HG03039 (cell line): ENCODE measurements around the gene SYCN.
"Not testable (repeated sequence)": the region's sequence is repeated elsewhere in the genome, so short reads cannot be mapped to it uniquely, and the experiment has no call there.

Experiments
- ATAC-seq: cut with Tn5 transposase; IDR thresholded peaks from one replicate; pipeline ENCODE4 v1.9.1; 2021; ENCODE audit warnings: mild to moderate bottlenecking, moderate library complexity; ENCODE audit not compliant: unreplicated experiment

Gene SYCN, protein sequence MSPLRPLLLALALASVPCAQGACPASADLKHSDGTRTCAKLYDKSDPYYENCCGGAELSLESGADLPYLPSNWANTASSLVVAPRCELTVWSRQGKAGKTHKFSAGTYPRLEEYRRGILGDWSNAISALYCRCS

DNA sequence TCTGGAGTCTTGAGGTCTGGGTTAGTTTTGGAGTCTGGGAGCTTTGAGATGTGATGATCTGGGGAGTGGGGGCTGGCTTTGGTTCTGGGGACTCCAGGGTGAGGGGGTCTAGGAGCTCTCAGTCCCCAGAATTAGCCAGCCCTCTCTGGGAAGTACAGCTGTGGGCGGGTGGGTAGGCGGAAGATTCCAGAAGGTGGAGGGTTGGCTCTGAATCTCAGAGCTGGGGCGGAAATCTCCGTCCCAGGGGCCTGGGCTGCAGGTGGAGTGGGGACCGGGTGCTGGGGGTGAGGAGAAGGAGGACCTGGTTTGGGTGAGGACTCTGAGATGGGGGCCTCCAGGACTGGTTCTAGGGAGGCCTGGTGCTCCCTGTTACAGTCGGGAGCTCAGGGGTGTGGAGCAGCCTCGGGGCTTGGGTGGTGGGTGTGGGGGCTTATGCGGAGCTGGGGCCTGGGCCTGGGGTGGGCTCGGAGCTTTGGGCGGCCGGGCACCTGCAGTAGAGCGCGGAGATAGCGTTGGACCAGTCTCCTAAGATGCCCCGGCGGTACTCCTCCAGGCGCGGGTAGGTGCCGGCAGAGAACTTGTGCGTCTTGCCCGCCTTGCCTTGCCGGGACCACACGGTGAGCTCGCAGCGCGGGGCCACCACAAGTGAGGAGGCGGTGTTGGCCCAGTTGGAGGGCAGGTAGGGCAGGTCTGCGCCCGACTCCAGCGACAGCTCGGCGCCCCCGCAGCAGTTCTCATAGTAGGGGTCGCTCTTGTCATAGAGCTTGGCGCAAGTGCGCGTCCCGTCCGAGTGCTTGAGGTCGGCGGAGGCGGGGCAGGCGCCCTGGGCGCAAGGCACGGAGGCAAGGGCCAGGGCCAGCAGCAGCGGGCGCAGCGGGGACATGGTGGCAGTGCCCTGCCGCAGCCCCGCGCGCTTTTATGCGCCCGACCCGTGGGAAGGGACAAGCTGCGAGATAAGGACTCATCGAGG, at the start of gene SYCN:
Gene SYCN (minus strand): TSS at position 892 of the 970 bp plus-strand sequence. CDS start 9 bp downstream, at position 883.
- no peak for ATAC-seq

DNA sequence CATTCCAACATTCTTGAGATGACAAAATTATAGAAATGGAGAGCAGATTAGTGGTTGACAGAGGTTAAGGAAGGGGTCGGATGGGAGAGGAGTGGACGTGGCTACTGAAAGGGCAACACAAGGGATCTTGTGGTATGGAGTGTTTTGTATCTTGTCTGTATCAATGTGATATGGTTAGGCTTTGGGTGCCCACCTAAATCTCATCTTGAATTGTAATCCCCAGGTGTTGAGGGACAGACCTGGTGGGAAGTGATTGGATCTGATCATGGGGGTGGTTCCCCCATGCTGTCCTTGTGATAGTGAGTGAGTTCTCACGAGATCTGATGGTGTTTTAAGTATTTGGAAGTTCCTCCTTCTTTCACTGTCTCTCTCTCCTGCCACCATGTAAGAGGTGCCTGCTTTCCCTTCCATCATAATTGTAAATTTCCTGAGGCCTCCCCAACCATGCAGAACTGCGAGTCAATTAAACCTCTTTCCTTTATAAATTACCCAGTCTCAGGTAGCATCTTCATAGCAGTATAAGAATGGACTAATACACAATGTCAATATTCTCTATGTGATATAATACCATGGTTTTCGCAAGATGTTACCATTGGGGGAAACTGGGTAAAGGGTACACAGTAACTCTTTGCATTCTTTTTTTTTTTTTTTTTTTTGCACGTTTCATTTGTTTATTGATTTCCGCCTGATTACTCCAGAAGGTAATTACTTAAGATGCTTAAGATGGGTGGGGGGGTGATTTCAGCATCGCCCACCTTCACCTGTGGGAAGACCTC, 49.5 kb upstream of the SYCN start:
- ATAC-seq, result no peak

- no peak for ATAC-seq
Measured at GRCh38 chr19:39252458-39252857, 48.4 kb upstream of the SYCN start.

DNA sequence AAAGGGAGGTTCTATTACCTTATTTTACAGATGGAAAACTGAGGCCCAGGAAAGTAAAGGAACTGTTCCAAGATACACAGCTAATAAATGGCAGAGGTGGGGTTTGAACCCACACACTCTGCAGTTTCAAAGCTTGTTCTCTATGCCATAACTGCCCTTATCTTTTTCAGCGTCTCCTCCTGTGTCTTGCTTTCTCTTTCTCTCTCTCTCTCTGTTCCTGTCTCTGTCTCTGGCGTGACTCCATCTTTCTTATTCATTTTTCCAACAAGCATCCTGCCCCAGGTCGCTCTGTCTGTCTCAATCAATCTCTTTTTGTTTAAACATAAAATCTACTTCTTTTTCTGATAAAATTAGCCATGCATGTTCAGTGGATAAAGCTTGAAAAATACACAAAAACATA, 47.8 kb upstream of the SYCN start:
- ATAC-seq, result no peak

DNA sequence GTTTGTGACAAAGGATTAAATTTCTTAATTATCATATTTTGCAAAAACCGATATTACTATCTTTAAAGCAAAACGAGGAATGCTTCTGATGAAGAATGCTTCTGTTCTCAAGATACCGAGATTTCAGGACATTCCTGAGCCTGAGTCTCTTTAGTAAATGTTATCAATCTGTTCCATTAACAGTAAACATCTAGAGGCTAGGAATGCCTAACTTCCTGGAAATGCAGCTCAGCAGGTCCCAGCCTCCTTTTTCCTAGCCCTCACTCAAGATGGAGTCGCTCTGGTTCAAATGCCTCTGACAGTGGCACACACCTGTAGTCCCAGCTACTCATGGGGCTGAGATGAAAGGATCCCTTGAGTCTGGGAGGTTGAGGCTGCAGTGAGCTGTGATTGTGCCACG, 47.0 kb upstream of the SYCN start:
- ATAC-seq, result no peak

GRCh38 chr19:39248806-39249205, 44.7 kb upstream of the SYCN start, which contains the start of gene IFNL4:
TSS of gene IFNL4 (minus strand) at chr19:39248856.
- no peak for ATAC-seq

- ATAC-seq, result no peak
Measured at GRCh38 chr19:39247701-39248664, 43.9 kb upstream of the SYCN start.

GRCh38 chr19:39246951-39247669, 43.0 kb upstream of the SYCN start:
- ATAC-seq, result no peak

DNA sequence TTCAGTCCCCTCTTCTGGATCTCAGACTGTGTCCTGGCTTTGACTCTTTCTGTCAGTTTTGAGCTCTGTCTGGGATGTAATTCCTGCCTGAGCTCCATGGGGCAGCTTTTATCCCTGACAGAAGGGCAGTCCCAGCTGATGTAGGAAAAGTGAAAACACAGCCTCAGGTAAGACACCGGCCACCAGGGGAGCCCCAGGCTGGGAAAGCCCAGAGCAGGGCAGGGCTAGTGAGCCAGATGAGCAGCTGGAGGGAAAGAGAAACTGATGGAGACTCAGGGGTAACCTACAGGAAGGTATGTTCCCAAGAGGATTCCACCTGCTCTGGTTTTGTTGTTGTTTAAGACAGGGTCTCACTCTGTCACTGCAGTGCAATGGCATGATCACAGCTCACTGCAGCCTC, 41.1 kb upstream of the SYCN start:
- ATAC-seq, result not testable (repeated sequence)

DNA sequence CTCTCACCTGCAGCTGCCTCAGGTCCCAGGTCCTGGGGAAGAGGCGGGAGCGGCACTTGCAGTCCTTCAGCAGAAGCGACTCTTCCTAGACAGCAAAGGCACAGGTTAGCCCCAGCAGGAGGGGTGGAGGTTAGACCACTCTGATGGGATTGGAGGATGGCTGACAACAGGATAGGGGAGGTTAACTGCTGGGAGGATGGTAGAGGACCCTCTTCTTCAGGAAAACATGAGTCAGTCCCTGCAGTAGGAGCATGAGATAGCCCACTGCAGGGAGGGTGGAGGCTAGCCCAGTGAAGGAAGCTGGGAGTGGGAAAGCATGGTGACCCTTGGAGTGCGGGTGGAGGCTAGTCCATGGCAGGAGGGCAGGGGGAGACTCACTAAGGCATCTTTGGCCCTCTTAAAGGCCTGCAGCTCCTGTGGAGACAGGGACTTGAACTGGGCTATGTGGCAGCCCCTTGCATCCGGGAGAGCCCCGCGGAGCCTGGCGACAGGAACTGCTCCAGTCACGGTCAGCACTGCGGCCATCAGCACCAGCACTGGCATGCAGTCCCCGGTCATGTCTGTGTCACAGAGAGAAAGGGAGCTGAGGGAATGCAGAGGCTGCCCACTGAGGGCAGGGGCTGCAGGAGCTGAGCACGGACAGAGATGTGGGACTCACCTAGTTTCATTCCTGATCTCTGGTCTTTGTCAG, 40.5 kb upstream of the SYCN start, which contains the start of gene IFNL3:
Gene IFNL3 (minus strand): TSS at position 597 of the 691 bp plus-strand sequence. CDS start 39 bp downstream, at position 558.
- ATAC-seq, result not testable (repeated sequence)

DNA sequence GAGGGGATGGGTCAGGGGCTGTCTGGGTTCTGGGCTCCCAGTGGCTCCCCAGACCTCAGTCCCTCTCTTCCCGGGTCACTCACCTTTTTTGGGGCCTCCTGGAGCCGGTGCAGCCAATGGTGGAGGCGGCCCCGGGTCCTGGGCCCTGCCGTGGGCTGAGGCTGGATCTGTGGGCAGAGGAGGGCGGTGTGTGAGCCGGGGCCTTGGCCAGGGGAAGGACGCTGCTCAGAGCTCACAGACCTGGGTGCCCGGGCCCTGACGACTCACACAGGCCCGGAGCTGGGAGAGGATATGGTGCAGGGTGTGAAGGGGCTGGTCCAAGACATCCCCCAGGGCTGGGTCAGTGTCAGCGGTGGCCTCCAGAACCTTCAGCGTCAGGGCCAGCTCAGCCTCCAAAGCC, 39.7 kb upstream of the SYCN start:
- not testable (repeated sequence) for ATAC-seq

DNA sequence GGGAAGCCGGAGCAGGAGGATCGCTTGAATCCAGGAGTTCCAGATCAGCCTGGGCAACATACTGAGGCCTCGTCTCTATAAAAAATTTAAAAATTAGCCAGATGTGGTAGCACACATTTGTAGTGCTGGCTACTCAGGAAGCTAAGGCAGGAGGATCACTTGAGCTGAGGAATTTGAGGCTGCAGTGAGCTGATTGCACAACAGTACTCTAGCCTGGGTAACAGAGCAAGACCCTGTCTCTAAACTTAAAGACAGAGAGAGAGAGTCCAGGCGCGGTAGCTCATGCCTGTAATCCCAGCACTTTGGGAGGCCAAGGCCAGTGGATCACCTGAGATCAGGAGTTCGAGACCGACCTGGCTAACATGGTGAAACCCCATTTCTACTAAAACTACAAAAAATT, 36.4 kb upstream of the SYCN start:
- ATAC-seq, result no peak

GRCh38 chr19:39238944-39239343, 34.9 kb upstream of the SYCN start:
- ATAC-seq, result no peak

DNA sequence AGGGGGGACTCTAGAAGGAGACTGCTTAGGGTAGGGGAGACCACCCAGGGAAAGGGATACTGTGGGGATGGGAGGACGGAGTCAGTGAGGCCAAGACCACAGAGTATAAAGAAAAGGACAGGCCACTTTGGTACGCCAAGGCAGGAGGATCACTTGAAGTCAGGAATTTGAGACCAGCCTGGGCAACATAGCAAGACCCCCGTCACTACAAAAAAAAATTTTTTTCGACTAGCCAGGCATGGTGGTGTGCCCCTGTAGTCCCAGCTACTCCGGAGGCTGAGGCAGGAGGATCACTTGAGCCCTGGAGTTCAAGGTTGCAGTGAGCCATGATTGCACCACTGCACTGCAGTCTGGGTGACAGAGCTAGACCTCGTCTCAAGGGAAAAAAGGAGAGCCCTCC, 34.1 kb upstream of the SYCN start:
- ATAC-seq, result no peak

GRCh38 chr19:39237200-39238184, 33.4 kb upstream of the SYCN start:
- no peak for ATAC-seq

DNA sequence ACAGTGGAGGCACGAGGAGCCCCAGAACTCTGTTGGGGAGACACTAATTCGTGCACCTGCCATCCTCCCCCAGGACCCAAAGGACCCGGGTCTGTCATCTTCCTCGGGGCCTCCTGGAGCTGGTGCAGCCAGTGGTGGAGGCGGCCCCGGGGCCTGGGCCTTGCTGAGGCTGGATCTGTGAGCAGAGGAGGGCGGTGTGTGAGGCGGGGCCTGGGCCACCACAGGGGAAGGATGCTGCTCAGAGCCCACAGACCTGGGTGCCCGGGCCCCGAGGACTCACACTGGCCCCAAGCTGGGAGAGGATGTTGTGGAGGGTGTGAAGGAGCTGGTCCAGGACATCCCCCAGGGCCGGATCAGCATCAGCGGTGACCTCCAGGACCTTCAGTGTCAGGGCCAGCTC, 32.5 kb upstream of the SYCN start:
- no peak for ATAC-seq

DNA sequence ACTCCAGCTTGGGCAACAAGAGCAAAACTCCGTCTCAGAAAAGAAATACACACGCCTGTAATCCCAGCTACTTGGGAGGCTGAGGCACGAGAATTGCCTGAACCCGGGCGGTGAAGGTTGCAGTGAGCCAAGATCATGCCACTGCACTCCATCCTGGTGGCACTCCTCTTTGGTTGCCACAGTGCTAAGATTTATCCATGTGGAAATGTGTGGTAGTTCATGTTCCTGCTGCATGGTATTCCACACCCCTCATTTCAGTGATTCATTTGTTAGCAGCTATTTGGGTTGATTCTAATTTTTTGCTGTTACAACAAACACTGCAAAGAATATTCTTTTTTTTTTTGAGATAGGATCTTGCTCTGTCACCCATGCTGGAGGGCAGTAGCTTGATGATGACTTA, 28.6 kb upstream of the SYCN start:
- no peak for ATAC-seq
